ENCODE measurements around the gene AOX1.
"Not testable (repeated sequence)": the region's sequence is repeated elsewhere in the genome, so short reads cannot be mapped to it uniquely, and the experiment has no call there.

The AOX1 gene

DNA sequence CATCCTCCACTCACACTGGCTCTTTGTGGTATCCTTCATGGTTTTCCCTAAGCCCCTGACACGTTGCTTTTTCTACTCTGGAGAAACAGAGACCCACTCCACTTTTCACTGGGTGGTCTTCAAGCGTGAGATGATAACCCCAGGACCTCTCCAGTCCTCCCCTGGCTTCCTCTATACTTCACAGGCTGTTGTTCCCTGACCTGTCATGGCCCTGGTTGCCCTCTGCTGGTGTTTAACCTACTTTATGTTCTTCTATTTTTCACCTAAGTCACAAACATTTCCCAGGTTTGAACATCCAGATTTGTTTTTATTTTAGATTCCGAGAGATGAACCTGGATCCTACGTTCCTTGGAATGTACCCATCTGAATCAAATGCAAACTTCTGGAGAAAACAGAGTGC lies 84.5 kb downstream of the AOX1 start:
- DNase-seq = no peak

GRCh38 chr2:200670751-200671150 lies 84.9 kb downstream of the AOX1 start:
- no peak for DNase-seq

DNA sequence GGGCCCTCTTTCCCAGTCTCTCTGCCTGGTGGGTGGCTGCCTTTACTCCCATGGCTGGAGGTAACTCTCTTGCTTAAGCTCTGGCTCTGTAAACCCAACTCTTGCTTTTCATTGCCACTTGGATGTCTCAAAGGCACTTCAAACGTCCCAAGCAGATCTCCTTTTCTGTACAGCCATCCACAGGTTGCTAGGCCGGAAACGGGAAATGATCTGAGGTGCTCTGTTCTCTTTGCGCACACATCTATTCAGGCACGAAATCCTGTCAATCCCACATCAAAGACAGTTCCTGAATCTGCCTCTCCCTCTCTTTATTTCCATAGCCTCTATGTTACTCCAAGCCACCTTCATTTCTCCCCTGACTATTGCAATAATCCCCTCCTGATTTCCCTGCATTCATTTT lies 87.4 kb downstream of the AOX1 start:
- DNase-seq = no peak

DNA sequence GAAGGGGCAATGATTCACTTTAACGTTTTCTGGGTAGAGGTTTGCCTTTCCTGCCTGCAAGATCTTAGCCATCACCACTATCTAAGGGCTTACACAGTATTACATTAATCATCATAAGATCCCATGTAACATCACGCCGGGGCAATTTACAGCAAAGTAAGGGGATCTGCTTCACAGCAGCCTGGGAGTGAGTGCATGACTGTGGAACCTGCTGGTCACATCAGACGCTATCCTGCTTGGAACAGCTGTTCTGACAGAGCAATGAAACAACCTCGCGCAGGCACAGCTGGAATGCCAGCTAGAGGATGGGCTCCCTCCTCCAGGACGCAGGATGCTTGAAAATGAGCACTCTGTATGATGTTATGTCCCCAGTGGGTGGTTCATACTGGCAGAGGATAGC lies 89.0 kb downstream of the AOX1 start:
- no peak for DNase-seq

- no peak for DNase-seq
These were observed 91.4 kb downstream of the AOX1 start for GRCh38 chr2:200677171-200677570.

DNA sequence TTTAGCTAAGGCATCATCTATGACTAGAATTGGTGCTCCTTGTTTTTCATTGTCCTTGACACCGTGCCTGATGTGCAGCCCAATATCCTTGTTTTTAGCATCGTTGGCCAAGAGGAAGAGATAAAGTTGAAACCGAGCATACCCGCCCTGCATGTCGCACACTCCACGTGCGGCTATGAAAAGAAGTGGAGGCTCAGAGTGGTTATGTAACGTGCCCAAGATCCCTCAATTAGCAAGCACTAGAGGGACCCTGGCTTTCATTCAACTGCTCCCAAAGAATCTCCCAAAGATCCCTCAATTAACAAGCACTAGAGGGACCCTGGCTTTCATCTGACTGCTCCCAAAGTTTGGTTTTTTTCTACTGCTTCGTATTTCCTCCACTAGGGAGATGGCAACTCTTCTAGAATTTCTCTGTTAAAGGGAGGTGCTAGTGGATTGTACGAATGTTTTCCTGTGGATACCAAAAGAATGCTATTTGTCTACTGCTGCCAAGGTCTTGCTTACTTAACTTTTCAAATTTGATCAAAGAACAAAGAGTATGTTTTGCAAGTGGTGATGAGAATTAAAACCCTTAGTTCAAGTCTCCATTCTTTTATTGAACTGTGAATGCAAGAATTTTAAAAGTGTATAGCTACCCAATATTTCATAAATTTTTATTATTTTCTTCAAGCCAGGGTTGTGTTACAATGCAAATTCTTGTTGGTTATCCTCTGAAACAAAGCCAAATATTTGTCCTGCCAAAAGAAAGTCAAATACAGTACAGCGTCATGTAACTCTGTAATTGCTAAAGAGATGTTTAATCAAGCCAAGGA lies 92.1 kb downstream of the AOX1 start:
- DNase-seq = peak; percentile 36

DNA sequence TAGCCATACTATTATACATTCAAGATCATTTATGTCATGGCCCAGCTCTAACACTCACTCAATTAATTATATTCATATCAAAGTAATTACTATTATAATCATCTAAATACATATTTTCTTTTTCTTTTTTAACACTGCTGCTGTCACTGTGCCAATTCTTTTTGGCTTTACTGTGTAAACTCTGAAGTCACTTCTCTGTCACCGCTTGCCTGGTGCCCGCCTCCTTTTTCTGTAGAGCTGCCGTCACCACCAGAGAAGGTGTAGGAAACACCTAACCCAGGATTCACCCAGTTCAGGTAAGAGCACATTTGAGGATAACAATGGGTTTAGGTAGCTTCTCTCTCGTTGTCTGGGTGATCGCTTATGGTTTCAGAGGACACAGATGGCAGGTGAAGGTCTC lies 93.3 kb downstream of the AOX1 start:
- no peak for DNase-seq

- no peak for DNase-seq
These were observed 93.7 kb downstream of the AOX1 start for GRCh38 chr2:200679535-200679934.

- DNase-seq = no peak
These were observed 95.9 kb downstream of the AOX1 start for GRCh38 chr2:200681697-200682096.

- DNase-seq = not testable (repeated sequence)
These were observed 96.6 kb downstream of the AOX1 start for GRCh38 chr2:200682407-200682806.

DNA sequence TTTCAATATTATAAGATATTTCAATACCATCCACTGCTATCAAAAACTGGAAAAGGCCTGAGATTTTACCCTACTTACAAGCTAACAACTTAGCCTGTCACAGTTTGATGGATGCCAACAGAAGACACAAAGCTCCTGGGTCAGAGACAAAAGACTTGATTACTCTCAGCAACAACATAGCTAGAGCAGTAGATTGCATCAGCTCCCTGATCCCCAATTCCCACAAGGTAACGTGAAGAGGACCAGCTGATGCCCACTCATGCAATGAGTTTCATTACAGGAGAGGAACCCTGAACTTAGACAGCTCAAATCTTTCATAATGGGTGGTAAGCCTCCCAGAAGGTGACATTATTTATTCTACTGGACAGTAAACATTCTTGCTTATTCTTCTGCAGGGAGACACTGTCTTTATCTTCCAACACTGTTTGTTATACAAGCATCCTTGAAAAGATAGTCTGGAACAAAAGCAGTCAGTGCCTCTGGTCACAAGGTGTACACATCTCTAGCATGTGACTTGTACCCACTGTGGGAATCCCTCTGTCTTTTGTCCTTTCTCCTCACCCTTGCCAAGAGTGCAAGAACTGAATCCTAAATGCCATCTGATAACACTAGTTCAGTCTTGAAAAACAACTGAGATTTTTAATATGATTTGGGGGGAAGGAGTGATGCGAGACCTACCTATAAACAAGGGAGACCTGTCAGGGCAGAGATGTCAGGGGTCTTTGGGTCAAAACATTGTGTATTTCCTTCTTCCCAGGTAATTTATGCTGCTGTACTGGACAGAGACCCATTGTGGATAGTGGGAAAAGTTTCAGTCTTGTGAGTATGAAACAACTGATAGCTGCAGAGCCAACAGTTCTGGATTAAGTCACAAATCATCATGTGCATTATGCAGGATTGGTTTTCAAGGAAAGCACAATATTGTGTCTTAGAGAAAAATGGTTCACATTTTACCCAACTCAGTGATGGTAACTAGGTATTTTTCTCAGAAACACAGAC lies 102.4 kb downstream of the AOX1 start:
- no peak for DNase-seq

- no peak for DNase-seq
These were observed 103.3 kb downstream of the AOX1 start for GRCh38 chr2:200689115-200689514.

DNA sequence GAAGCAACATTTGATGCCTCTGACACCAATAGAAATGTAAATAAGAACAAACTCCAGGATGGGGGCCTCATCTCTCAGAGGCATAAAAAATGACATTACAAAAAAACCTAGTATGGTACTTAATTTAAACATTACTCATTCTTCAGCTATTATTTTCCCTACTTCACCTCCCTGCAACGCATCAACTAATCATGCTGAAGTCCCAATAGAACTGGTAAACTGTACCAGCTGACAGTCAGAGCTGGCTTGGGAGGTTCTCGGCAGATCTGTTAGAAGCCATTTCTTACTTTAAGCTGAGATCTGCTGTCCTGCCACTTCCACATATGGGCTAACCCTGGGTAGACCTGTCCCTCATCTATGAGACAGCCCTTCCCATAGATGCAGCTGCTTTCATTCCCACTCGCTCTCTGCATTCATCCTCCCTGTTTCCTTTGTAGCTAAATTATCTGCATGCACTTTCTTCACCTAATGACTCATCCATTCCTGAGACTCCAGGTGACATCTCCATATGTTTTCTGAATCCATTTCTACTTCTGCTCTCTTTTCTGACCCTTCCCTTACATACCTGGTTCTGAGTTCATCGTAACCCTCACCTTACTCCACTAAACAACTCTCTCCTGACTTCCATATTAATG lies 108.1 kb downstream of the AOX1 start:
- no peak for DNase-seq

DNA sequence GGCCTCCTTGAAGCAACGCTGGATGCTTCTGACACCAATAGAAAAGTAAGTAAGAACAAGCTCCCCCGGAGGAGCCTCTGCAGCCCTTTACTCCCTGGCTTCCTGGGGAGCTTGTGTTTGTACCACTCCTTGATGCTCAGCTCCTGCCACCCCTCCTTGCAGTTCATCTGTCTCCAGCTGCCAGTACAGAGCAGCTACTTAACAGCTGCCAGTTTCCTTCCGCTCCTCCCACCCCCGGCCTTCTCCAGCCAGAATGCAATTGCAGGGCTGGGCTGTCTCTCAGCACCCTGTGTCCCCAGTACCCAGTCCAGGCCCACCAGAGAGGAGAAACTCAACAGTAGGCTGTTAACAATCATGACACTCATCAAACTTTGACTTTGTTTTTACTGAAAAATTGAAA lies 109.4 kb downstream of the AOX1 start:
- DNase-seq = no peak

- no peak for DNase-seq
These were observed 109.8 kb downstream of the AOX1 start for GRCh38 chr2:200695601-200696000.

- no peak for DNase-seq
These were observed 112.4 kb downstream of the AOX1 start for GRCh38 chr2:200698217-200698616.

DNA sequence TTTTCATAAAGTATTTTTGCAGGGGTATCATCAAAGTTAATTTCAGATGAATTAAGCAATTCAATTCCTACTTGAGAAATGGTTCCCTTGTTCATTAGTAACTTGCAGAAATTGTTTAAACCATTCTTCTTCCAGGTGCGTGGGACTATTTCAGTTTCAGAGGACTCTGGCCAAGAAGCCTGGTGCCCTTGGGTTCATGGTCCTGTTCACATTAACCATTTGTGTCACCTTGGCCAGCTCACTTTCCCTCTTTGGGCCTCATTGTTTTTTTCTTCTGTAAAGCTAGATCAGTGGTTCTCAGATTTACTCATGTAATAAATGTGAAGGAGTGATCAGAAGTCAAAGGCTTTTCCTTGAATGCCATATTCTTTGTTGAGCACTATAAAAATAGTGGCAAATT lies 113.5 kb downstream of the AOX1 start:
- no peak for DNase-seq

DNA sequence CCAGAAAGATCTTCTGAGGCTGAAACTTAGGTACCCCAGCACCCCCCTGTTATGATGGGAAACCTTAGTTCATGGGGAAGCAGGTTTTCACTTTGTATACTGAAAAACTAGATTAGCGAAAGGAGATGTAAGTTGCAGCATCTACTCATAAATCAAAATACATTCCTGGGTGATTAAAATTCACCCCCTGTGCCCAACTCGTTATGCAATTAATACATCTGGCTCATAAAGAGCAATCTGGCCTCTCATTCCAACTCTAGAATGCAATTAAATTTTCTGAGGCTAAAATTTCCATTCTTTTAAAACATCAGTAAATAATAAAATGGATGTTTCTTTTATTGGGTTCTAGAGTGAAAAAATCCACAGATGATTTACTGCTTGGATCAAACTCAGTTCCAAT lies 115.0 kb downstream of the AOX1 start:
- no peak for DNase-seq

- DNase-seq = no peak
These were observed 116.2 kb downstream of the AOX1 start for GRCh38 chr2:200702044-200702443.

GRCh38 chr2:200702646-200703118 lies 116.9 kb downstream of the AOX1 start:
- DNase-seq = no peak

DNA sequence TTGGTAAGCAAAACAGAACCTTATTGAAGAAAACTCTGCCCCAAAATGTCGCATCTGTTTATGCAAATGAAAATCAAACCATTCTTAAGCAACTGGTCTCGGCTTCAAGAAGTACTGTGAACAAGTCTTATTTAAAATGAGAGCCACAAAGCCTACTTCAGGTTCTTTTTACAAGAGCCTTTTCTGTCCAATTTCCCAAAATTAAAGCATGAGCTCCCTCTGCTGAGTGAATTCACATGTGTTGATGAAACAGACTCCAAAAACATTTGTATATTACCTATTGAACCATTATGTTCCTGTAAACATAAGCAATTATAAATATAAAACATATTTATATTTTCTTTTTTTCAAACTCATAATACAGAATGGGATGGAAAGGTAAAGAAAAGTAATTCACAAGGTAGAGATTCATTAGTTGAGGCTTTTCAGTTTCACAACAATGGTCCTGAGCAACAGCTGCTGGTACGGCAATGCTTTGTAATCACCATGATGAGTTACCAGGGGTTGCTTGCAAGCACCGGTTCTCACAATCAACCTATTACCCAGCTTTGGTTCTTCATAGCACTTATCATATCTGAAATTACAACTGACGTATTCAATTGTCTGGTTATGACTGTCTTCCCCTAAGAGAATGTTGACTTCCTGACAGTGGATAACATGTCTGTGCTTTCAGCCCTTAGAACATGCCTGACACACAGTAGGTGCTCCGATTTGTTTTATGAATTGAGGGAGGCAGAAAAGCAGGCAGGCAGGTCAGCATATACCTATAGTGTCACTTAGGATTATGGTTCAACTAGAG lies 117.5 kb downstream of the AOX1 start:
- peak; percentile 61 for DNase-seq

- DNase-seq = no peak
These were observed 118.3 kb downstream of the AOX1 start for GRCh38 chr2:200703926-200704637.

Measured in HCEC 1CT (cell line).